SK-N-MC (cell line): ENCODE measurements around the gene TTC5.
A peak's percentile ranks its signal among the peaks of the same experiment; 100 is the strongest.
"Not testable (repeated sequence)": the region's sequence is repeated elsewhere in the genome, so short reads cannot be mapped to it uniquely, and the experiment has no call there.

Experiments
- DNase-seq: peaks from one replicate; pipeline ENCODE4 v3.0.0-alpha.2; 2011; ENCODE audit warnings: low read depth, low spot score
- H3K27ac ChIP-seq: fragments of 200-600 bp; sonication (generic); 2 replicates; pipeline ENCODE4 v1.5.1; 2016; ENCODE audit warnings: mixed run types
- H3K36me3 ChIP-seq: fragments of 200-600 bp; sonication (generic); 2 replicates; pipeline ENCODE4 v1.6.1; 2017; ENCODE audit warnings: antibody characterized with exemption, low read length, mixed read lengths; ENCODE audit not compliant: insufficient read depth
- H3K4me3 ChIP-seq: fragments of 200-600 bp; sonication (generic); 2 replicates; pipeline ENCODE4 v1.5.1; 2016
- H3K9ac ChIP-seq: fragments of 200-600 bp; sonication (generic); 2 replicates; pipeline ENCODE4 v1.8.0; 2017; ENCODE audit warnings: mixed run types, mixed read lengths; ENCODE audit not compliant: insufficient read length
- H3K9me3 ChIP-seq: fragments of 200-600 bp; sonication (generic); 2 replicates; pipeline ENCODE4 v1.6.1; 2017; ENCODE audit warnings: low read depth, mild to moderate bottlenecking, antibody characterized with exemption, low read length, moderate library complexity, mixed read lengths
- EZH2 ChIP-seq: fragments of 200-600 bp; sonication (generic); IDR thresholded peaks from one replicate; pipeline ENCODE4 v1.6.1; 2017; ENCODE audit warnings: antibody characterized with exemption
- FOXP2 ChIP-seq: optimal IDR thresholded peaks from 2 replicates; pipeline ENCODE3; 2011; ENCODE audit warnings: mild to moderate bottlenecking, moderate library complexity; ENCODE audit not compliant: insufficient read depth; ENCODE audit errors: extremely low read length, control extremely low read depth
- POLR2AphosphoS5 ChIP-seq: IDR thresholded peaks from 2 replicates; pipeline ENCODE4 v1.6.1; 2012; ENCODE audit warnings: mild to moderate bottlenecking, low read depth, low read length, borderline replicate concordance

Gene TTC5

GRCh38 chr14:20327005-20327869, 21.5 kb upstream of the TTC5 start:
- peak overlapping the region; percentile 1; the same call in 1 of the 2 replicates for H3K4me3 ChIP-seq
- H3K36me3 ChIP-seq: peaks cover 77% of the 10 kb centered on the region
- peak overlapping the region; percentile 80 for H3K27ac ChIP-seq
- TF ChIP-seq POLR2AphosphoS5 (no peak), EZH2 (no peak), FOXP2 (no peak)
- peak overlapping the region; percentile 21 for H3K9ac ChIP-seq
- no peak for DNase-seq
- no peaks in the 10 kb centered on the region for H3K9me3 ChIP-seq

DNA sequence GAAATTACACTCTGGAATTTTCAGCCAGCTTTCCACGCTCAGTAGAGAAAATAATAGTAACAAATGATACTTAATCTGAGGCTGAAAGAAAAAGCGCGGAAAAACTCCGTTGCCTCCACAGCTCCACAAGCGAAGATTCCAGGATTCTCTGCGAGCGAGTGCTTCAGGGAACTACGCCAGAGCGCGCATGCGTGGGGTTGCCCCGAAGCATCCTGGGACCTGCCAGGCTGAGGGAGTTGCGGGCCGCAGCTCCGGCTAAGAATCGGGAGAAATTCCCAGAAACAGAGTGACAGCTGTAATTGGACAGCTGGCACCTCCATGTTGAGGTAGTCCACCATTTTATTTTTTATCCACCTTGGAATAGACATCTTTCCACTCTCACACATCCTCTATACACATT, 12.0 kb upstream of the TTC5 start:
- DNase-seq: no peak
- Histone ChIP-seq H3K9me3 (no peaks in the 10 kb centered on the region), H3K9ac (no peak overlapping the region), H3K4me3 (no peak overlapping the region), H3K36me3 (peaks cover 83% of the 10 kb centered on the region), H3K27ac (no peak overlapping the region)
- TF ChIP-seq EZH2 (no peak), FOXP2 (no peak), POLR2AphosphoS5 (no peak)

DNA sequence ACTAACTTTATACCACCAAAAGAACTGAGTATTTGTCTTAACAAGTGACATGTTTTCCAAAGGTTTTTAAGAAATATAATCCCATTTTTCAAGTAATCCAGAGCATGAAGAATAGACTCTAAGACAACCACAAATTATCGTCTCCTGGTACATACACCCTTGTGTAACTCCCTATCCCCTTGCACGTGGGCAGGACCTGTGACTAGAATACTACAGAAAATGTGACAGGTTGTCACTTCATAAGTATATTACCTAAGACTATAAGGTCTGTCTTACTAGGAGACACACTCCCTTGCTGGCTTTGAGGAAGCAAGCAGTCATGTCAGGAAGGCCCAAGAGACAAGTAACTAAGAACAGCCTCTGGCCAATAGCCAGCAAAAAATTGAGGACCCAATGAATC, 8.3 kb upstream of the TTC5 start:
- Histone ChIP-seq H3K9ac (no peak overlapping the region), H3K4me3 (no peak overlapping the region), H3K36me3 (peaks cover 64% of the 10 kb centered on the region), H3K9me3 (no peaks in the 10 kb centered on the region), H3K27ac (no peak overlapping the region)
- no peak for DNase-seq
- TF ChIP-seq POLR2AphosphoS5 (no peak), FOXP2 (no peak), EZH2 (no peak)

- DNase-seq: no peak
- TF ChIP-seq FOXP2 (no peak), POLR2AphosphoS5 (no peak), EZH2 (no peak)
- Histone ChIP-seq H3K36me3 (peaks cover 7% of the 10 kb centered on the region), H3K9ac (no peak overlapping the region), H3K4me3 (peak overlapping the region; percentile 85), H3K27ac (no peak overlapping the region), H3K9me3 (no peaks in the 10 kb centered on the region)
These were observed 300 bp upstream of the TTC5 start for GRCh38 chr14:20306079-20306423.

- no peaks in the 10 kb centered on the region for H3K9me3 ChIP-seq
These were observed 3.6 kb downstream of the TTC5 start for GRCh38 chr14:20302042-20302755.

GRCh38 chr14:20295067-20295466, 10.7 kb downstream of the TTC5 start:
- no peak overlapping the region for H3K4me3 ChIP-seq
- no peak for DNase-seq
- H3K27ac ChIP-seq: no peak overlapping the region
- TF ChIP-seq POLR2AphosphoS5 (no peak), FOXP2 (no peak)
- no peaks in the 10 kb centered on the region for H3K9me3 ChIP-seq
- H3K36me3 ChIP-seq: peaks cover 58% of the 10 kb centered on the region
- no peak overlapping the region for H3K9ac ChIP-seq

More at GRCh38 chr14:20302042-20302755, 3.6 kb downstream of the TTC5 start:
- Histone ChIP-seq H3K36me3 (peaks cover 36% of the 10 kb centered on the region), H3K4me3 (no peak overlapping the region), H3K27ac (no peak overlapping the region), H3K9ac (no peak overlapping the region)
- no peak for DNase-seq
- TF ChIP-seq POLR2AphosphoS5: no peak

- Histone ChIP-seq H3K27ac (no peak overlapping the region), H3K9me3 (no peaks in the 10 kb centered on the region), H3K4me3 (no peak overlapping the region), H3K9ac (no peak overlapping the region), H3K36me3 (peaks cover 60% of the 10 kb centered on the region)
- TF ChIP-seq EZH2 (no peak), FOXP2 (no peak), POLR2AphosphoS5 (no peak)
- no peak for DNase-seq
These were observed 11.1 kb downstream of the TTC5 start for GRCh38 chr14:20294636-20295035.

GRCh38 chr14:20281998-20282397, 23.8 kb downstream of the TTC5 start:
- not testable (repeated sequence) for H3K36me3 ChIP-seq, H3K4me3 ChIP-seq, H3K9me3 ChIP-seq, DNase-seq, H3K9ac ChIP-seq, H3K27ac ChIP-seq

DNA sequence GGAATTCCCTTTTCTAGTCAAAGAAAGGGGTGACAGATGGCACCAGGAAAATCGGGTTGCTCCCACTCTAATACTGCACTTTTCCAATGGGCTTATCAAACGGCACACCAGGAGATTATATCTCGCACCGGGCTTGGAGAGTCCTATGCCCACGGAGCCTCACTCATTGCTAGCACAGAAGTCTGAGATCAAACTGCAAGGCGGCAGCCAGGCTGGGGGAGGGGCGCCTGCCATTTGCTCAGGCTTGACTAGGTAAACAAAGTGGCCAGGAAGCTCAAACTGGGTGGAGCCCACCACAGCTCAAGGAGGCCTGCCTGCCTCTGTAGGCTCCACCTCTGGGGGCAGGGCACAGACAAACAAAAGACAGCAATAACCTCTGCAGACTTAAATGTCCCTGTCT, 25.5 kb downstream of the TTC5 start:
- H3K27ac ChIP-seq, H3K9me3 ChIP-seq, H3K9ac ChIP-seq, DNase-seq, H3K4me3 ChIP-seq, H3K36me3 ChIP-seq: not testable (repeated sequence)
